Stimulated activated CD8-positive, alpha-beta memory T cell treated with anti-CD3 and anti-CD28 coated beads, Interleukin-2, amount 100 ng/mL, for 48 hours (primary cell): ENCODE measurements around the gene SPINK9.
"Not testable (repeated sequence)": the region's sequence is repeated elsewhere in the genome, so short reads cannot be mapped to it uniquely, and the experiment has no call there.

Source experiments
- DNase-seq, 2 donors: peaks; one replicate each; pipeline ENCODE4 v3.0.0-alpha.2; 2020; ENCODE audit warnings: low read depth in 2 of 2

The SPINK9 gene

GRCh38 chr5:148335259-148335658 lies at the start of gene SPINK9:
SPINK9 (plus strand) TSS chr5:148335559; CDS start chr5:148335614, 55 bp downstream.
- DNase-seq, result no peak

- no peak for DNase-seq
These were observed 44.8 kb upstream of the SPINK9 start for GRCh38 chr5:148290271-148291195.

GRCh38 chr5:148297731-148298130 lies 37.6 kb upstream of the SPINK9 start:
- no peak for DNase-seq

GRCh38 chr5:148306446-148306845 lies 28.9 kb upstream of the SPINK9 start:
- no peak for DNase-seq

GRCh38 chr5:148309019-148309418 lies 26.3 kb upstream of the SPINK9 start:
- no peak for DNase-seq

GRCh38 chr5:148309746-148310145 lies 25.6 kb upstream of the SPINK9 start:
- DNase-seq, result no peak

- no peak for DNase-seq
These were observed 23.9 kb upstream of the SPINK9 start for GRCh38 chr5:148311484-148311883.

GRCh38 chr5:148312153-148312552 lies 23.2 kb upstream of the SPINK9 start, which contains the start of gene SPINK7:
SPINK7 (plus strand) TSS chr5:148312423; CDS start chr5:148312484, 61 bp downstream.
- no peak for DNase-seq

GRCh38 chr5:148314187-148314586 lies 21.2 kb upstream of the SPINK9 start:
- DNase-seq, result no peak

GRCh38 chr5:148314731-148315130 lies 20.6 kb upstream of the SPINK9 start:
- DNase-seq, result no peak

- DNase-seq, result not testable (repeated sequence)
These were observed 15.1 kb upstream of the SPINK9 start for GRCh38 chr5:148320011-148320963.

GRCh38 chr5:148333262-148333849 lies 2.0 kb upstream of the SPINK9 start:
- DNase-seq, result no peak

- no peak for DNase-seq
These were observed 1.5 kb downstream of the SPINK9 start for GRCh38 chr5:148336704-148337435.

- DNase-seq, result no peak
These were observed 7.1 kb downstream of the SPINK9 start for GRCh38 chr5:148342371-148343045.

- no peak for DNase-seq
These were observed 7.7 kb downstream of the SPINK9 start for GRCh38 chr5:148343046-148343407.

- no peak for DNase-seq
These were observed 8.5 kb downstream of the SPINK9 start for GRCh38 chr5:148343603-148344487.

- no peak for DNase-seq
These were observed 12.3 kb downstream of the SPINK9 start for GRCh38 chr5:148347706-148348105.

- DNase-seq, result no peak
These were observed 17.3 kb downstream of the SPINK9 start for GRCh38 chr5:148352696-148353095.

- DNase-seq, result no peak
These were observed 18.3 kb downstream of the SPINK9 start for GRCh38 chr5:148353634-148354033.

GRCh38 chr5:148364343-148364742 lies 29.0 kb downstream of the SPINK9 start:
- no peak for DNase-seq
